PC-3 (cell line): ENCODE results near the gene TTC32.

ENCODE experiments used
- CTCF ChIP-seq: fragments of 300-600 bp; sonication (generic); conservative IDR thresholded peaks from 2 replicates; pipeline ENCODE4 v1.5.1; 2017; ENCODE audit warnings: antibody characterized with exemption, low read depth, mild to moderate bottlenecking, low read length
- EZH2 ChIP-seq: fragments of 300-600 bp; sonication (generic); IDR thresholded peaks from one replicate; pipeline ENCODE4 v1.6.1; 2017; ENCODE audit warnings: antibody characterized with exemption, mild to moderate bottlenecking, low read length; ENCODE audit not compliant: unreplicated experiment
- EZH2phosphoT487 ChIP-seq: fragments of 300-600 bp; sonication (generic); IDR thresholded peaks from 2 replicates; pipeline ENCODE4 v1.6.1; 2018; ENCODE audit warnings: mild to moderate bottlenecking, antibody characterized with exemption, low read length, borderline replicate concordance

- TF ChIP-seq CTCF (no peak), EZH2phosphoT487 (no peak), EZH2 (no peak)
These were observed 4.0 kb downstream of the TTC32 start for GRCh38 chr2:19897623-19898245.
